Superior temporal gyrus (tissue), 1 donor: ENCODE measurements around the gene TMEM131L.

Source experiments
- DNase-seq: peaks from one replicate; pipeline ENCODE4 v3.0.0-alpha.2; 2016; ENCODE audit errors: extremely low spot score

The TMEM131L gene

DNA sequence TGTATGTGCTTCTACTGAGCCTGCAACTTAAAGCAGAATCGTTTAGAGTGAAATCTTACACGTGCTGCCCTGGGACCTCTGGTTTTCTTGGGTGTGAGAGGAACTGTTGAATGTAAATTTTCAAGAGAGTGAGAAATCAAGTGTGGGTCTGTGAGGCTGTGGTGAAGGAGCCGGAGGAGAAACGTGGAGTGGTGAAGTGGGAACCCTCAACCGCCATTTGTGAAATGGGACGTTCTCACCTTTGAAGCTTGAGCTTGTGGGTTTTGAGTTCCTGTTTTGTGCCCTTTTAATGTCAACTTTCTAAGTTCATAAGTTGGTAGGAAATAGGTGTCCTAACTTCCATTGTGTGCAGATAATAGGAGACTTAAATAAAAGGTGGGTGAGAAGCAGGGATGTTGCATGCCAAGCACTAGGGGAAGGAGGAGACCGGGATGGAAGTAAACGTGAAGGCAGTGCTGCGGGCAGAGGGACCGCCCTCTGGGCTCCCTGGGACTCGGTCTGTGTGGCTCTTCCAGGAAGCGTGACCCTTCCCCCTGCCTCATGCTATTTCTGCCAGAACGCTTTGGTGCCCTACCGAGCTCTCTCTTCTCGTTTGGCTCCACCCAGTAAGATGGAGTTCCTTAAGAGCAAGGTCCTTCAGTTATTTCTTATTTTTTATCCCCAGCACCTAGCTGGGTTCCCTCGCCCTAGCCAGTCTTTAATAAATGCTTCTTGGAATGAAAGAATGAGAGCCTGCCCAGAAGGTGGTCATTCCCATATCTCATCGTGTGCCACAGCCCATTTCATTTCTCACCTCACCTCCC lies 56.0 kb downstream of the TMEM131L start:
- no peak for DNase-seq

DNA sequence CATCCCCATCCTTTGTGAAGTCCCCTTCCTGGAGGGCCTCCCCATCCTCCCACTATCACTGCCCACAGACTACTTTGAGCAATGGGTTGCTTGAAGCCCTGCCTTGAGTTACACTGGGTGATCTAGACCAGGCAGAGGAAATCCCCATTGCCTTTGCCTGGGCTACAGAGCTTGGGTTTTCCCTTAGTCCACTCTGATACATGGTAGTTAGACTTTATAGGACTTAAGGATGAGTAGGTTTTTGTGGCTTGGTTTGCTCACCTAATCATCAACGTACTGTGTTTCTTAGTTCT lies 56.6 kb downstream of the TMEM131L start:
- no peak for DNase-seq

GRCh38 chr4:153523164-153523796 lies 57.1 kb downstream of the TMEM131L start:
- DNase-seq, result no peak

GRCh38 chr4:153523941-153524386 lies 57.8 kb downstream of the TMEM131L start:
- DNase-seq, result no peak

DNA sequence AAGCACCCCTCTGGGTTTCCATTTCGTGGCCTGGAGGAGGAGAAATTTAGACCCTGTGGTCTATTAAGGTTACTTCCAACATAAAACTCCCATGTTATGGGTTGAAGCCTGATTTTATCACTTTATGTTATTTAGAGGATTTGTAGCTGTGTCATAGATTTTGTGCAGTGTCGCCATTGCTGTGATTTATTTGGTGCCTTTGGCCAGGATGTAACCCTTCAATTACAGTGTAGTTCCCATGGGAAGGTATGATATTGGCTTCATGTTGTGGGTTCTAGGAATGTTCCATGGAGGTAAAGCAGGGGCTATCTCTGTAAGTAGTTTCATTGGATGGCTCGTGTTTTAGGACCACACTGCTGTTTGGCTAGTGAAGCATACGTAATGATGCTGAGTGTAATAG lies 58.5 kb downstream of the TMEM131L start:
- DNase-seq, result no peak

GRCh38 chr4:153527690-153528089 lies 61.5 kb downstream of the TMEM131L start:
- no peak for DNase-seq

GRCh38 chr4:153528705-153529485 lies 62.7 kb downstream of the TMEM131L start:
- no peak for DNase-seq

- DNase-seq, result no peak
These were observed 63.5 kb downstream of the TMEM131L start for GRCh38 chr4:153529646-153530045.

DNA sequence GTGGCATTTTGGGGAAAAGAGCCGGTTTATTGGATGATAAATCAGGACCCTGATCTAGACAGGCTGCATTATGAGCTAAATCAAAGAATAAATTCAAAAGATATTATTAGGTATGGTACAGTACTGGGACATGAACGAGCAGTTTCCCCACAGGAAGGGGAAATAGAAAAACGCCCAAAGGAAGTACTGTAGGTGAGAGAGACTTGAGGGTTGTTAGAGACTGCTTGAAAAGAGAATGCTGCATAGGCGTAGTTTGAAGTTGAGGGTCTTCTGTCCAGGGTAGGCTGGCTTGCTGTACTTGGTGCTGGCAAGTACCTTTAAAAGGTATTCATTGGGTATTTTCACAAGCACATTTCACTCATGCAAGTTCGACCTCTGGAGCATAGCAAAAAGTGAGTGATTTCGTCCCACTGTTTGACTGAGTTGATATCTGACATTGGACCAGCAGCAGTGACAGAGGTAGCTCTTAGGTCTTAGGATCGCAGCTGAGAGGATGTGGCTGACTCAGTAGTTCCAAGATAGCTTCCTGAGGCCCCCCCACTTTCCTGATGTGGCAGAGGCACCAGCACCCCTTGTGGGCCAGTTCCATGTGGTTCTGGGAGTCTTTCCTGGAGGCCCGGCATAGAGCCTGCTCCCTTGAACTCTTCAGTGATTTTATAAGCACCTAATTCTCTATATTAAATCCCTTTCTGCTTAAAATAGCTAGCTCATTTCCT lies 64.3 kb downstream of the TMEM131L start:
- no peak for DNase-seq

DNA sequence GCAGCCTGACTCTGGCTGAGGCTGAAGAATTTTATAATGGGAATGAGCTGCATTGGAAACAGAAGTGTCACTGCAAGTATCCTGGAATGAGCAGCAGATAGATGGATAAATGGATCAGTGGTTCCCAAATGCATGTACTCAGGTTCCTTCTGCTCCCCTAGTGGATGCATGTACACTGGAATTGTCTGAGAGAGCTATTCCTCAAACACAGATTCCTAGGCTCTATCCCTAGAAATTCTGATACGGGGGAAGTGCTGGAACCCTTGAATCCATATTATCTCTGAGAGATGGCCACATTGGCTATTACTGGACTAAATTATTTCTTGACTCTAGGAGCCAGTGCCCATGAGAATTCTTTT lies 64.8 kb downstream of the TMEM131L start:
- no peak for DNase-seq

DNA sequence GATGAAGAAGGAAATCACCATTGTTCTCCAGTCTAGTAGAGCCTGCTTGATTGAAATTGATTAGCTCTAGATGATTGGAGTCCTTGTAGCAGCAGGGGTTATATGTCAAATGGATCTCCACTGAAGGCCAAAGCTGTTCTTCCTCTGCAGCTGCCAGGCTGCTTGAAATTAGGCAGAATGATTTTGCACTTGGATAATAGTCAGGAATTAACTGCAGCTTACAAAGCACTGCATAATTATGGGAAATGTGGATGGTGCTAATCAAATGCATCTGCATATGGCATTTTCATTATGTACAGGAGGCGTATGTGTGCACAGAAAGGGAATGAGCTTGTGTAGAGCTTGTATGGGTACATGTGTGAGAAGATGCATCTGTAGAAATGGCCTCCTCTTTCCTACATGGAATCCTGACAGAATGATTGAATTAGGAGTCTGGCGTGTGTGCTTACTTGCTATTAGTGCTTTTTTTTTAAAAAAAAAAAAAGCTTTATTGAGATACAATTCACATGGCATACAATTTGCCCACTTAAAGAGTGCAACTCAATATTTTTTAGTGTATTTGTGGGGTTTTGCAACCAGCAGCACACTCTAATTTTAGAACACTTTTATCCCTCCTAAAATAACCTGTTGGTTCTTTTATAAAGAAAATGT lies 65.9 kb downstream of the TMEM131L start:
- no peak for DNase-seq

- no peak for DNase-seq
These were observed 66.5 kb downstream of the TMEM131L start for GRCh38 chr4:153532636-153533035.

DNA sequence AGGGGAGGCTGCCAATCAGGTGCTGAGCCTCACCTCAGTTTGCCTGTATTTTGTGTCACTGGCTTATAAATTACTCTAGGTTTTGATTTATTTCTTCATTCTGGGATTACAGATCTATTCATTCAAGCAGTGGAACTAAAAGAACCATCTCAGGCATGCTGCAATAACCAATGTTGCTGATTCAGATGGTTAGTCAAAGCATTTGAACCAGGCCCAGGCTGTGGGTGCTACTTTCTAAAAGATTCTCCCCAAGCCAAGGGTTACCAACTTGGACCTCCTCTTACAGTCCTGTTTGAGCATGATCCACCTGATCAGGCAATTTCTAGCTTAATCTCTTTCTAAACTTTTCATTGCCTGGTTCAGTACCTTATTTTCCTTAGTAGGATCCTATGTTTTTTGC lies 67.2 kb downstream of the TMEM131L start:
- DNase-seq, result no peak

DNA sequence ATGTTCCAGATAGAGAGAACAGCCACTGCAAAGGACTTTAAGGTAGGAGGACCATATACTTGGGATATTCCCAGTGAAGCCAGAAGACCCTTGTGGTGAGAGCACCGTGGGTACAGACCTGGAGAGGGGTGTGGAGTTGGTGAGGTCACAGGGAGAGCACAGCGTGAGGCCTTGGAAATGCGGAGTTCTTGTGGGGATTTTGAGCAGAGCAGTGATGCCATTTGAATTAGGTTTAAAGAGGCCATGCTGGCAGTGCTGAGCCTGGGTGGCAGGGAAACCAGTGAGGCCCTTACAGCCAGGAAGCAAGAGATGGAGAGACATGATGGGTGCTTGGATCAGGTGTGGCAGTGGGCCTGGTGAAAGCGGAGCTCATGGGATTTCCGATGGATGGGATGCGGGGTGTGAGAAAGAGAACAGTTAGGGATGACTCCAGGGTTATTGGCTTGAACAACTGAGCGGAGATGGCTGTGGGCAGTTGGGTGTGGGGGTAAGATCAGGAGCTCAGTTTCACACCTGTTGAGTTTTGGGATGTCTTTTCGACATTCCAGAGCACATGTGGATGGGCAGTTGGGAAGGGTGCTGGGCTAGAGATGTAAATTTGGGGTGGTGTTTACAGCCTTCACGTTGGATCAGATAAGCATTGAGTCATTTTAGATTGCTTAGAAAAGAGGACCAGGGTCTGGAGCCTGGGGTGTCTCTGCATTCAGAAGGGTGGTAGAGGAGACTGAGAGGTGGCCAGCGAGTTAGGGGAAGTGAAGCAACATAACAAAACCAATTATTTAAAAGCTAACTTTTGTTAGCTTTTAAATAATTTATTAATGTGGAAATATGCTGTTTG lies 68.9 kb downstream of the TMEM131L start:
- no peak for DNase-seq

DNA sequence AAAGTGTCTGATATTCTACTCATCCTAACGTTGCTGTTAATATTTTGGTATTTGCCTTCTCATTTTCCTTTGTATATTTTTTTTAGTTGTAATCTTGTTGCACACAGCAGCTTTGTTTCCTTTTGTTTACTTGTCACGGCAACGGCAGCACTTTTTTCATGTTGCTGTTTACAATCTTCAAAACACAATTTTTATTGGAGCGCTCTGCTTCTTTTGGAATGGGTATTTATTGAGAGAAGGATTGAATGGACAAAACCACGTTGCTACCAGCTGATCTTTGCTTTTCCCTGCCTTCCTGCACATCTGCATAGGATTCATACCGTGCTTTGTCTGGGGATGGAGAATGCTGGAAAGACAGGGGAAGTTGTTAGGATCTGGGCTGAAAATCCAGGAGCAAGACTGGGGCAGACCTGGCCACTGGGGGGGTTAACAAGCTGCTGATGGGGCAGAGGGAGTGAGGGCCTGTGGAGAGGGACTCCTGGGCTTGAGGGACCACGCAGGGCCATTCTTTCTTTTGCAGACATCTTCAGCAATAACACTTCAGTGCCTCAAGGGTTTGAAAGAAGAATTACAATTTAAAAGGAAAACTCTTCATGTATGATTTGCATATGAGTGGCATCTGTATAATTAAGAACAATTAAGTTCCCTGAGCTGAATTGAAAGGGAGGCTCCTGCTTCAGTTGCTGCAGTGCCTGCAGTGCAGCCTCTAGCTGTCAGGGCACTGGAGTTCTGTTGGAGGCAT lies 69.8 kb downstream of the TMEM131L start:
- DNase-seq, result no peak

GRCh38 chr4:153537493-153537960 lies 71.4 kb downstream of the TMEM131L start:
- no peak for DNase-seq

DNA sequence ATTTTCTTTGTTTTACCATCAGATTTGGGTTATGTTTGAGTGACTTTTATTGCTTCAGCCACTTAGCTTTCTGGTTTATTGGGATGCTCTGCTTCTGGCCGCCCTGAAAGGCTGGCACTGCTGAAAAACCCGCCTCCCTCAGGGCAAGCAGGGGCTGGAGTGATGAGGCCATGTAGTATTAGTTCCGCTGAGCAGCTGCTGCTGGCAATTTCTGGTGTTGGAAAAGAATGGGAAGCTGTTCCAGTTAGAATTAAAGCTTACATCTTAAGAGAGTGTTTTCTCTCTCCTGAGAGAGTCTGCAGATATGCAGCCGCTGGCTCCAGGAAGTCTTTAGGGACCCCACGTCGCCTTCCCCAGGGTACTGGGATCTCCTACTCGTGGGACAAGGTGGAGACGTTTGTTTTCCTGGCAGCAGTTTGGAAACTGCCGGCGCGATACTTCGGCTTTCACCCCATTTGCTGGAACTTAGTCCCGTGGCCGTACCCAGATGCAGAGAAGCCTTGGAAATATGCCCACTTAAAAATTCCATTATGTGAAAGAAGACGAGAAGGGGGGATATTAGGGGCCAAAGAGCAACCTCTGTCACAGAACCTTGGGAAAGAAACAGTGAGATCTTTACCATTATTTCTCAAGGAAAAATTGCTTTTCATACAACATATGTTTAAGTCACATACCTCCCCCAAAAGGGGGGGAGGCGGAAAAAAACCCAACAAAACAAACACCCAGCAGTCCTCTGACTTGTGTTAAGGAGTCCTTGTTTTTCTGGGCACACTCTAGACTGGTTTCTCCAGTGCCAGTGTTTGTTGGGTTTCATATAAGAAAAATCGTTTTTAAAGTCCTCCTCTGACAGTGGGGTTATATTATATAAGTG lies 72.6 kb downstream of the TMEM131L start:
- peak; percentile 67 for DNase-seq

DNA sequence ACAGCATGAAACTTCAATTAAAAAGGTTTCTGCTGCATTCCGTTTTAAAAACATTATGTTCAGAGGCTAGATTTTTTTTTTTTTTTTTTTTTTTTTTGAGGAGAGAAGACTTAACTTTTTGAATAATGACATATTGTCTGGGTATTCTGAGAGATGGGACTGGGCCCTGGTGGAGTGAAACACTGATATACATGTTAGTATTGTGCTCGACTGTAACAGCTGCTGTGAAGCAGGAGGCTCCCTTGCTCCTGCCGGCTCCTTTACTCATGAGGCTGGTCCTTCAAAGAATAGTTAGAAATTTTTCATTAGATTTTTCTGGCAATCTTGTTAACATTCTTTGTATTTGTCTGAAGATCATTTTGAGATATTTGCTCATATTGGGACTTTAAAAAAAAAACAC lies 73.3 kb downstream of the TMEM131L start:
- no peak for DNase-seq
